GM12892 (cell line): ENCODE measurements around the gene WRAP53.

Experiments
- POLR2A ChIP-seq: IDR thresholded peaks from 2 replicates; pipeline ENCODE4 v1.6.1; 2011; ENCODE audit warnings: low read depth, low read length, control low read depth
- POLR2AphosphoS5 ChIP-seq: IDR thresholded peaks from 2 replicates; pipeline ENCODE4 v1.6.1; 2011; ENCODE audit warnings: low read depth, low read length, control low read depth

DNA sequence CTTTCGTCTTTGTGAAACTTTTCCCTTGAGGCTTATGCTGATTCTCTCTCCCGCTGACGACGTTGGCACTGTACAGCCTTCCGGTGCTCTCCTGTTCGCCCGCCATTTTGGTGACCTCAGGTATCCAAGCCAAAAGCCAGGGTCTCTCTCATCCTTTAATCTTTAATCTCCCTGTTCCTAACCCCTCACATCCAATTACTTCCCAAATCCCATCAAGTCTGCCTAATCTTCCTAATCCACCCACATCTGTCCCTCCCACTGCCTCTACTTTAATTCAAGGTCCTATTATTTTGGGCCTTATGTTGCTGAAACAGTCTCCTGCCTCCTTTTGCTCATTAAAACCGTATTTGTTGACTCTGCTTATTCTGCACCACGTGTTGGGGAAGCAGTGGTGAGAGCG lies 7.3 kb downstream of the WRAP53 start:
- no peak for TF ChIP-seq POLR2A
- TF ChIP-seq POLR2AphosphoS5: no peak
